GM23248 (cell line): ENCODE results near the gene SURF1.

ENCODE experiments used
- EZH2 ChIP-seq: fragments of 200-600 bp; sonication (generic); IDR thresholded peaks from 2 replicates; pipeline ENCODE4 v1.6.1; 2018; ENCODE audit warnings: antibody characterized with exemption, mild to moderate bottlenecking; ENCODE audit not compliant: insufficient read depth, poor library complexity, severe bottlenecking
- EZH2phosphoT487 ChIP-seq: fragments of 200-600 bp; sonication (generic); IDR thresholded peaks from 2 replicates; pipeline ENCODE4 v1.6.1; 2018; ENCODE audit warnings: antibody characterized with exemption, moderate library complexity, mild to moderate bottlenecking, low read depth; ENCODE audit not compliant: insufficient read depth

DNA sequence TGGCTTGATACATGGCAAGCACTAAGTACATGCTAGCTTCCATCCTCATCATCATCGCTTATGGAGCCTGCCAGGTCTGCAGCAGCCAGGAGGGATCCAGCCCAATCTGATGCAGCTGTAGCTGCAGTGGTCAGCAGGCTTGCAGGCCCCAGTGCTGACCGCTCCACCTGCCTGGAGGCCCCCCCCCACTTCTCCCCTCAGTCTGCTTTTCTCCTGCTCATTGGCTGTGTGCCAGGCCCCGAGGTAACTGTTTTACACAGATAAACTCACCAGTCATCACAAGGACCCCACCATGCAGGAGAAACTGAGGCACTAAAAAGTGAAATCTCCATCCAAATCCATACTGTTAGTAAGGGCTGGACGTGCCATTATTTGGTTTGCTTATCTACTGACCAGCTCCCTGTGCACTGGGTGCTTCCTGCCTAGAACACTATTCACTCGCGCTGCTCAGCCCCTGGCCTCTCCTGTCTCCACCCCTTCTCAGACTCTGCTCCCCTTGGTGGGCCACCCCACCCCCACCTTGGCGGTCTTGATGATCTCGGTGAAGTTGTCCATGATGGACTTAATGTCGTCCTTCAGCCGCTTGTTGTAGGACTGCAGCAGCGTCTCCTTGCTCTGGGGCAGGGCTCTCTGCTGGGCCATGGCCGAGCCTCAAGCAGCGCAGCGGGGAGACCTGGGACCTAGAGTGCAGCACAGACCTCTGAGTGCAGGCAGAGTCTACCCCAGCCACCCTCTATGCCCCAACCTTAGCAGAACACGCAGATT lies 10.1 kb downstream of the SURF1 start:
- TF ChIP-seq EZH2, result no peak
- TF ChIP-seq EZH2phosphoT487, result no peak
